Left lobe of liver (tissue), 2 donors: Measurements from ENCODE around the gene IRF7. TPM values are rescaled to one million over a fixed set of nuclear protein-coding genes. Genes with fewer than 3 reads are reported as not detected.
A peak's percentile ranks its signal among the peaks of the same experiment; 100 is the strongest.
"Not testable (repeated sequence)": the region's sequence is repeated elsewhere in the genome, so short reads cannot be mapped to it uniquely, and the experiment has no call there.

Experiments
- ATAC-seq: fragments of 200-7000 bp; cut with Tn5 transposase; one replicate; pipeline ENCODE4 v1.9.1; 2020; ENCODE audit warnings: mild to moderate bottlenecking, moderate library complexity
- DNase-seq: peaks from one replicate; pipeline ENCODE4 v3.0.0-alpha.2; 2020; ENCODE audit warnings: low spot score
- total RNA-seq: library from RNA; stranded (reverse); gene quantifications from one replicate; pipeline ENCODE4 v1.2.1, GENCODE V29; 2021
- donor health status: DM: no; HTN: no; CAD: no; lungs with moderate emphysema.
- donor health status: DM: no; HTN: yes; CAD: no.

The IRF7 gene
- total RNA-seq, 1 donor from 2014 or later, result 38.5 TPM

DNA sequence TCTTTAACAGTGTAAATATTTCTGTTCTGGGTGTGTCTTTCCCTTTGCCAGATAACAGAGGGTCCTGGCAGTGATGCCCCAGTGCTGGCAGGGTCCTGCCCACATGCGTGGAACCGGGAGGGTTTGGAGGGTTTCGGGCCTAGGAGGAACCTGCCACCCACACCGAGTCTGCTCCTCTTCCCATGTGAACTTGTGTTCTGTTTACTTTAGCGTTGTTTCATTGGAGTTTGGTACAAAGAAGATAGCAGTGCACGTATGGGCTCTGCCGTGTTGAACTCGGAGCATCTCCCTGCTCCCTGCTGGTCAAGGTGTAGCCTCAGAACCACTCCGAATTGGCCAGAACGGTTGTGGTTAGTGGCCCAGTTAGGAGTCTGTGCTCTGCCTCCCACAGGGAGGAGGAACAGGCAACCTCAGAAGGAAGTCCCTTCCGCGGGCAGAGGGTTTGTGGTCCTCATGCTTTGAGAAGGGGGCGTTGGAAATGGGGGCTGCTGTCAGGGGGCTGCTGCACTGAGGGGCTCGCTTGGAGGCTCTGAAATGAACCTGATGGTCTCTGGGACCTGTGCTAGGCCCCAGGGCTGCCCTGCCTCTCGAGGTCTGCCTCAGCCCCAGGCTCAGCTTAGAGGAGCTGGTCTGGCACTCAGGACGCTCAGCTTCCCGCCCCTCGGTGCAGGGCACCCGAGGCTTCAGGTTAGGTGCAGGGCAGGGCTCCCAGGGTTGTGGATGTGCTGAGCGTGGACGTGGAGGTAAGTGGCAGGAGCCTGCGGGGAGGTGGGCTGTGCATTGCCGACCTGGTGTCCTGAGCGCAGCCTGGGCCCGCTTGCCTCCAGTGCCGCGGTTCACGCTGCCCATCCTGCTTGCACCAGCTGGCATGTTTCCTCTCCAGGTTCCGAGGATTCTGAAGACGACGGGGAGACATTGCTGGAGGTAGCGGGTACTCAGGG lies 29.1 kb downstream of the IRF7 start:
- ATAC-seq (peak; percentile 66), DNase-seq (peak; percentile 48)

DNA sequence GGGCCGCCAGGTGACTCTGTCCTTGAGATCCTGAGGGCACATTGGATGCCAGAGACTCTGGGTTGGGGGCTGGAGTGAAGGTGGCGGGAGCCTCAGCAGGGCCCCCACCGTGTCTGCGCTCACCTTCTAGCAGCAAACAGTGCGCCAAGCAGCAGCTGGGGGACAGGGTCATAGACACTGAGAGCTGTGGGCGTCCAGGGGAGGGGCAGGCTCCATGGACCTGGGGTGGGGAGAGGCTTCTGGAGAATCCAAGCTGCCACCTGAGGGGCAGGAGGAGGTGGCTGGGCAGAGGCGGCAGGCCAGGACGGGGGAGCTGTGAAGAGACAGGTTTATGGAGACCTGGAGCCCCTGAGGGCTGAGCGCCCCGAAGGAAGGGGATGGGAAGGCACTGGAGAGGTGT lies 31.5 kb downstream of the IRF7 start:
- ATAC-seq (no peak), DNase-seq (no peak)

DNA sequence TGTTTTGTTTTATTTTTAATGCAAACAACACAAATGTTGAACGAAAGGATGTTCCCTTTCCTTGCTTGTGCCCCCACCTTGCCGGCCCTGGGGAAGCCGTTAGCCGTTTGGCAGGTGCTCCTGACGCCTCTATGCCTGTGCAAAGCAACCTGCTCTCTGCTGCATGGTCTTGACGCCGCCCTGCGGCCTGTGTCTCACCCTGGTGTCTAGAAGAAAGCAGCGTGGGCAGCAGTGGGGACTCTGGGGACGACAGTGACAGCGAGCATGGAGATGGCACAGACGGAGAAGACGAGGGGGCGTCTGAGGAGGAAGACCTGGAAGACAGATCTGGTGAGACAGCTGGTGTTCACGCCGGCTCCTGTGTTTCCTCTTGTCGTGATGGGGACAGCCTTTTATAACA lies 34.0 kb downstream of the IRF7 start:
- no peak for ATAC-seq
- no peak for DNase-seq

DNA sequence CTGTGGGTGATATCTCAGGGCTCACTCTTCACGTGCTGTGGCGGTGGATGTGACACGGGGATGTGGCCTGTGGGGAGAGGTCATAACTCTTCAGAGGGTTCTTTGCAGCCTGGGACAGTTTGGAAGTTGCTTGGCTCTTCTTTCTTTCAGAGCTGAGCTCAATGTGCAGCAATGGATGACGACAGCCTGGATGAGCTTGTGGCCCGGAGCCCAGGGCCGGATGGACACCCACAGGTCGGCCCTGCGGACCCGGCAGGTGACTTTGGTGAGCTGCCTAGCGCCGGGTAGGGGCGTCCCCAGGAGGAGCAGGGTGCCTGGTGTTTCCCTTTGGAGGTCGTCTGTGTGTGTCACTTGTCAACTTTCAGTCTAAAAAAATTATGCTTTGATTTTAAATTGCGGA lies 34.4 kb downstream of the IRF7 start:
- ATAC-seq (peak; percentile 58), DNase-seq (peak; percentile 75)

DNA sequence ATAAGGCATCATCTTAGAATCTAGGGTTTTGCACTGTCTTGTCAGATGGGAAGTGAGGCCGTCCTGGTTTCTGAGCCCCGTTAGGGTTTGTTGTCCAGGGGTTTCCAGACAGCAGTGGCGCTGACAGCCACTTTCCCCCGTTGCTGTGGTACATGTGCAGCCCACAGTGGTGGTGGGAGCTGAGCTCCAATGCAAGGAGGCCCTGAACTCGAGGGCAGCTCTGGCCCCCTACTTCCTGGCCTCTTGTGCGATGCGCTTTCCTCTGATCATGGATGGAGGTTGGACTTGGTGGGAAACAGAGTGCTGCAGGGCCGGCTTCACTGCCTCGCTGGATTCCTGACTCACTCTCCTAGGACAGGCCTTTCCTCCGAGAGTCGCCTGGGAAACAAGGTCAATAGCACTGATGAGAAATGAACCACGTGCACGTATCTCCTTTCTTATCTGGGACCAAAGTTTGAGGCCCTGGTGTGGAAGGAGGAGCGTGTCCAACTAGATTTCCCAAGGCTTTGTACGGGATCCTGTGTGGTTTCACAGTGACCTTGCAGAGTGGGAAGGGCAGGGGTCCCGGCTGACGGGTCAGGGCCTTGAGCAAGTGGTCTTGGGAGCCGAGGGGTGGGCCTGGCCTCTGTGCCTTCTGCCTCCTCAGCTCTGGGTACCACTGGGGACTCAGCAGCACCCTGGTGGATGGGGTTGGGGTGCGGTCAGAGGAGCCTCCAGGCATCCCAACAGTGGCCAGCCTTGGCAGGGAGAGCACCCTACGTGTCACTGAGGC lies 35.7 kb downstream of the IRF7 start:
- DNase-seq, result peak; percentile 74
- peak; percentile 15 for ATAC-seq

DNA sequence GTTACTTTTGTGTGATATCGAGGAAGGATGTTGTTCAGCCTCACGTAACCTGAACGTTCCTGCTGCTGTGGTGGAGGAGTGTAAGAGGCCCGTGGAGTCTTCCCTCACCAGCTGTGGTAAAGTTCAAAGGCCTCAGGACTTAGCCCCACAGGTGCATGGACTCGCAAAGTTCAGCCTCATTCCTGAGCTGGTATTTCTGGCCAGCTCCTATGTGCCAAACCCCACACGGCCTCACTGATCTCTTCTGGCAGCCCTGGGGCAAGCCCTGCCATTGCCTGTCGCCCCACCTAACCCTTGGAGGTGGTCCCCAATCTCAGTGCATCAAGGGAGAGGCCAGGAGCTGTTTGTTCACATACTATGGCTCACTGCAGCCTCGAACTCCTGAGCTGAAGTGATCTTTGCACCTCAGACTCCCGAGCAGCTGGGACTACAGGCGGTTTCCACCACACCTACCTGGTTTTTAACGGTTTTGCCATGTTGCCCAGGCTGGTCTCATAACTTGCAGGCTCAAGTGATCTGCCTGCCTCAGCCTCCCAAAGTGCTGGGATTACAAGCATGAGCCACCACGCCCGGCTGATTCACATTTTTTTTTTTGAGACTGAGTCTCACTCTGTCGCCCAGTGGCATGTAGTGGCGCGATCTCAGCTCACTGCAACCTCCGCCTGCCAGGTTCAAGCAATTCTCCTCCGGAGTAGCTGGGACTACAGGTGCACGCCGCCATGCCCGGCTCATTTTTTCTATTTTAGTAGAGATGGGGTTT lies 37.3 kb downstream of the IRF7 start:
- DNase-seq (peak; percentile 84), ATAC-seq (peak; percentile 32)

DNA sequence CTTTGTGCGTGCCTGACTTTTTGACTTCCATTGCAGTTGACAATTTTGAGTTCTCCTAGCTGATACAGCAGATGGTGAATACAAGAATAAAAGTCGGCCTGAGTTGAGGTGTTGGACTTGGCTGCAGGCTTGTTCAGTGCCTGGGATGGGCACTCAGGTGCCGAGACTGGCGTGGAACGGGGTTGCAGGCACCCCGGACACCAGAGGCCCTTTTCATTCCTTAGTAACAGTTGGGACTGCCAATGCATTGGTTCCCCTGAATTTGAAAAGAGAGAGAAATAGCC lies 38.2 kb downstream of the IRF7 start:
- ATAC-seq, result no peak
- DNase-seq, result no peak

DNA sequence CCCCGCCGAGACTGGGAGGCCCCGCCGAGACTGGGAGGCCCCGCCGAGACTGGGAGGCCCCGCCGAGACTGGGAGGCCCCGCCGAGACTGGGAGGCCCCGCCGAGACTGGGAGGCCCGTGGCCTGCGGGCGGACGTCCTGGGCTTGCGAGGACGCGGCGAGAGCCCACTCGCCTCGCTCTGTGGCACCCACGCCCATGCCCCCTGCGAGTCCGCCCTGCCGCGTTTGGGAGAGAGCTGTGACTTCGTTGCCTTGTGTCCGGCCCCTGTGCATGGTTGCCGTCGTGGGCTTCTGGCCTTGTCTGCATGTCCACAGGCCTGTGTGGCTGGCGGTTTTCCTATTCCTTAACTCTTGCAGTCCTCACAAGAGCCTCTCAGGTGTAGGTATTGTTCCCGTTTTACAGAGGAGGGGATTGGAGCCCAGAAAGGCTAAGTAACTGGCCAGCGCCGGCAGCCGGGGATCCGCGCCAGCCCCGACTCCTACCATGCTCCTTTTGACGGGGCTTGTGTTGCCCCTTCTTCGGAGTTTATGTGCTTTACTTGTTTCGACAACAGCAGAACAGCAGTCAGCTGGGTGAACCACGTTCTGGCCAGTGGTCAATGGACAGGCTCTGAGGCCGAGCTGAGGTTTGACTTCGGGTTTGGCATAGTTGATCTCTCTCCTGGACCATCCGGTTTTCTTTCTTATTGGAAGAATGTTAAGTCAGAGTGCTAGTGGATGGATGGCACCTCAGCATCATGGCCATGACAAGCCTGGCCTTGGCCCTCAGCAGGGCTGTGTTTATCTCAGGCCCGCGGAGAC lies 38.7 kb downstream of the IRF7 start:
- DNase-seq (peak; percentile 50), ATAC-seq (no peak)

DNA sequence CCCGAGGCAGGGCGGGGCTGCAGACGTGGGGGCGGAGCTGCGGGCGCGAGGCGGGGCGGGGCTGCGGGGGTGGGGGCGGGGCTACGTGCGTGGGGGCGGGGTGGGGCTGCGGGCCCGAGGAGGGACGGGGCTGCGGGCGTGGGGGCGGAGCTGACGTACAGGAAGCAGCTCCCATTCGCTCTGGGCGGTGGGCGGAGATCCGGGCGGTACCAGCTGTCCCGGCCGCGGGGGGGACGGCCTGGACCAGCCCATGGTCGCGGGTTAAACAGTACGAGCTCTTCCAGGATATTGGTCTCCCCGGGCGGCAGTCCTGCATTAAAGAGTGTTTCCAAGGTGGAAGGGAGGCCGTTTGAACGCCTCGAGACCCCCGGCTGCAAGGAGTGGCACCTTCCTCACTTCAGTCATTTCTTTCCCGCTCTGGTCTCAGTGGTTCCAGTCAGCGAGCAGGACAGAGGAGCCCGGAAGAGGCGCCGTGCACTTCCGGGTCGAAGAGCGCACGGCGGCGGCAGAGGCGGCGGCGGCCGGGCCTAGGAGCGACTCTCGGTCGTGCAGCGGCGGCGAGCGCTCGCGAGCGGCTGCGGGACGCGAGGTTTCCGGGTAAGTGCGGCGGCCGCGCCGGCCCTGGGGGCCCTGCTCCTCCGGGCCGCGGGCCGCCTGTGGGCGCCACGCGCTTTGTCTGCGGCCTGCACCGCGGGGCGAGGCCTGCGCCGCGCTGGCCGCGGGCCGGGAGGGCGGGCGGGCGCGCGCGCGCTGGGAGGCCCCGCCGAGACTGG lies 39.6 kb downstream of the IRF7 start, which contains the start of gene PHRF1:
PHRF1 (plus strand) TSS at position 475 of the 773 bp plus-strand sequence. CDS start 5,043 bp downstream, outside the sequence.
- ATAC-seq, result peak; percentile 77
- DNase-seq, result peak; percentile 96

DNA sequence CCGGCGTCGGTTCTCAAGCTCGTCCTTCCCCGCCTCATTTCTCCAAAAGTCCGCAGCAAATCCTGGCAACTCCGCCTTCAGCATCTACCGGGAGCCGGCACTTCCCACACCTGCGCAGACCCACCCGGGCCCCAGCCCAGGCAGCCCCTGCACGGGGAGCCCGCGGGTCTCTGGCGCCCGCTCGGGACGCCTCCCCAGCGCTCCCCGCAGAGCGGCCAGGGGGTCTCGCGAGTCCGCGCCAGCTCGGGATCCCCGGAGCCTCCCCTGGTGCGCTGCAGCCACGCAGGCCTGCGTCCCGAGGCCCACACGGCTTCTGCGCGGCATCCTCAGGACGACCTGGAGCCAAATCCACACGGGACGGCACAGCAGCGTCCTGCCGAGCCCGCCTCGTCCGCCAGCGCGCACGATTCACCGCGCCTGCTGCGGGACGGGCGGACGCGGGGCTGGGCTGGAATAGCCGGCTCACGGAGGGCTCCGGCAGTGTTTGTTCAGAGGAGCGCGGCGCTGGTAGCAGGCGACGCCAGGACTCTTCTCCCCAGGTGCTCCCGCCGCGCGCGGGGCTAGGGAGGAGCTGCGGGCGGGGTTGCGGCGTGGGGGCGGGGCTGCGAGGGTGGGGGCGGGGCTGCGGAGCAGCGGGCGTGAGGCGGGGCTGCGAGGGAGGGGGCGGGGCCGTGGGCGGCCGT lies 40.3 kb downstream of the IRF7 start:
- ATAC-seq (peak; percentile 68), DNase-seq (peak; percentile 87)

DNA sequence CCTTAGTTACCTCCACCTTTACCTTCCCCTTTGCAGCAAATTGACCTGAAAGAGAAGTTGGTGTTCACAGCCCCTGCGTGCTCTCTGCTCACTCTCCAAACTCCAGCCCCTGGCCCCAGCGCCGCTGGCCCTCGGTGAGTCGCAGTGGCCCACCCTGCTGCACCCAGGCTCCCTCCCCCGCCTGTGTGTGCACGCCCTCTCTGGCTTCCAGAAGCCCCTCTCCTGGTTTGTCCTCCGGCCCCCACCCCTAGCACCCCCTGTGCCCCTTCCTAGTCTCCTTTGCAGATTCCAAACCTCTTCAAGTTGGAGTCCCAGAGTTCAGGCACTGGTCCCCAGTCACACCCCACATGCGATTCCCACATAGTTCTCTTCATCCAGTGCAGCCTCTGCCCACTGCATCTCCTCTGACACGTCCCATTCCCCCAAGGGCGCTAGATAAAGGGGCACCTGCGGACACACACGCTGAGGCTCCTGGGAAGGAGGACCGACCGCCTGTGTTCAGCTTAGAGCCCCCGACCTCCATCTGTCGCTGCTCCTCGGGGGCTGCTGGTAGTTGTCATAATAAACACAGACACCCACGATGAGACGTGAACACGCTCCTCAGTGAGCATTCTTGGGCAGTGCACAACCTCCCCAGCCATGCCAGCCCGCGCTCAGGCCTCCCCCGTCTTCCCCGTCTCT lies 41.0 kb downstream of the IRF7 start:
- ATAC-seq (peak; percentile 0), DNase-seq (no peak)

DNA sequence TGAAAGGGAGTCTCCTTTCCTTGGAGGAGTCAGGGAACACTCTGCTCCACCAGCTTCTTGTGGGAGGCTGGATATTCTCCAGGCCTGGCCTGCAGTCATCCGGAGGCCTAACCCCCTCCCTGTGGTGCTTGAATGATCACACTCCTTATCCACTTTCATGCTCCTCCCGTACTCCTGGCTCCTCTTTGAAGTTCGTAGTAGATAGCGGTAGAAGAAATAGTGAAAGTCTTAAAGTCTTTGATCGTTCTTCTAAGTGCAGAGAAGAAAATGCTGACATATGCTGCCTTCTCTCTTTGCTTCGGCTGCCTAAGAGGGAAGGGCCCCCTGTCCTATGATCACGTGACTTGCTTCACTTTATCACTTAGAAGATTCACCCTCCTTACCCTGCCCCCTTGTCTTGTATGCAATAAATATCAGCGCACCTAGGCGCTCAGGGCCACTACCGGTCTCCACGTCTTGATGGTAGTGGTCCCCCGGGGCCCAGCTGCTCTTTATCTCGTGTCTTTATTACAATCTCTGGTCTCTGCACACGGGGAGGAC lies 41.6 kb downstream of the IRF7 start:
- ATAC-seq, DNase-seq: not testable (repeated sequence)

DNA sequence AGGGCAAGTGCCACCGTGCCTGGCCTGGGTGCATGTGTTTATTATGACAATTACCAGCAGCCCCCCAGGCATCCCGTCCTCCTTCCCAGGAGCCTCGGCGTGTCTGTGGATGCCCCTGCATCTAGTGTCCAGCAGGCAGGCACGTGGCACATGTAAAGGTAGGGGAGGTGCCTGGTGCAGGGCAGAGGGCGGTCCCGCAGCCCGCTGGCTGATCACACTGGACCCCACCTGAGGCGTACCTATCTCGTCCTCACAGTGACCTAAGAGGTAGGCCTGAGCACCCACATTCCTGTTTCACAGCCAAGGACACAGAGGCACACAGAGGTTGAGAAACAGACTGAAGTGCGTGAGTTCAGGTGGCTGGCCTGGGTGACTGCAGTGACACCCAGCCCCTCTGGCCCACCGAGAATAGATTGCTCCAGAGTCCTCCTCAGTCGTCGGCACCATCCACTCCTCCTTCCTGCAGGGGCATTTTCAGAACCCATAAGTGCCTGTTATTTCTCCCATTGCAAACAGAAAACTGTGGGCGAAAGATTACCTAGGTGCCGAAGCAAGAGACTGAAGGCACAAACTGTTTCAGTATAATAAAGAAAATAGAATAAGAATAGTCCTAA lies 42.5 kb downstream of the IRF7 start:
- peak; percentile 1 for ATAC-seq
- DNase-seq, result peak; percentile 75

DNA sequence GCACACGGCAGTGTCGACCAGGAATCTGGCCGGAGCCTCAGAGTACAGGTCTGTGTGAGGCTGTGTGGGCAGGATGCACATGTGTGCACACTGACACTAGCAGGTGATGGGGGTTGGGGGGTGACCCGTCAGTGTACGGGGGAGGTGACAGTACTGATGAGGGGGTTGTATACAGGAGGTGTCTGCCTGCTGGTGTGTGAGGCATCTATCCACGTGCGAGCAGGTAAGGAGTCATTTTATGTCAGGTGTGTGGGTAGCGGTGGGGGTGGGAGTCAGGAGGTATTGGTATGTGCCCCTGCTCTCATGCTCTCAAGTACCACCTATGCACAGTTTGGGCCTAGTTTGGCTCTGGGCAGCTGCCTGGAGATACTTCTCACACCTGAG lies 44.0 kb downstream of the IRF7 start:
- DNase-seq (no peak), ATAC-seq (no peak)

DNA sequence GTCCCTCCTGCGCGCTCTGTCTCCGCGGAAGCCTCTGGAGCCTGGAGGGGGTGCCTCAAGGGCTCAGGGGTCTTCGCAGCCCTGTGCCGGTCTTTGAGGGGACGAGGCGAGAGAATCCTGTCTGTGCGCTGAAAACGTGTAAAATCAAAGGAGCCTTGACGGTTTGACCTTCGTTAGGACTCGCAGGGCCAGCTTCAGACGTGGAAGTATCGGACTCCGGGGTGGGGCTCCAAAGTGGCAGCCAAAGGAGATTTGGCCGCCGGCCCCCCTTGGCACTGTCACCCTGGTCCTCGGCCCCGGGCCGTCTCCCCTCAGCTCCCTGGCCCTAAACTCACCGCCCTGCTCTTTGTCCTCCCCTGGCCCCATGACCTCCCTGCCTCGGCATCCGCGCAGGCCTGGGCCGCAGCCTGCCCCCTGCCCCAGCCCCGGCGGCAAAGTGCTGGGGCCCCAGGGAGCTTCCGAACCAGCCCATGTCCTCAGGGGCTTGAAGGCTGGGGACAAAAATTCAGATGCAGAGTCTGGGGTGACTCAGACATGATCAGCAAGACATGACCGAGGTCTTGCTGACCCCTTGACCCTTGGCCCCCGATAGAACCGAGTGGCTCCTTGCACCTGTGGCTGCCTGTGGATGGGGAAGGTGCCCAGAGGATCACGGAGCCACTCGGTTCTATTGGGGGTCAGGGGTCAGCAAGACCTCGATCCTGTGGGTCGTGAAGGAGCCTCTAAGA lies 46.4 kb downstream of the IRF7 start:
- ATAC-seq, result peak; percentile 55
- DNase-seq, result peak; percentile 93

DNA sequence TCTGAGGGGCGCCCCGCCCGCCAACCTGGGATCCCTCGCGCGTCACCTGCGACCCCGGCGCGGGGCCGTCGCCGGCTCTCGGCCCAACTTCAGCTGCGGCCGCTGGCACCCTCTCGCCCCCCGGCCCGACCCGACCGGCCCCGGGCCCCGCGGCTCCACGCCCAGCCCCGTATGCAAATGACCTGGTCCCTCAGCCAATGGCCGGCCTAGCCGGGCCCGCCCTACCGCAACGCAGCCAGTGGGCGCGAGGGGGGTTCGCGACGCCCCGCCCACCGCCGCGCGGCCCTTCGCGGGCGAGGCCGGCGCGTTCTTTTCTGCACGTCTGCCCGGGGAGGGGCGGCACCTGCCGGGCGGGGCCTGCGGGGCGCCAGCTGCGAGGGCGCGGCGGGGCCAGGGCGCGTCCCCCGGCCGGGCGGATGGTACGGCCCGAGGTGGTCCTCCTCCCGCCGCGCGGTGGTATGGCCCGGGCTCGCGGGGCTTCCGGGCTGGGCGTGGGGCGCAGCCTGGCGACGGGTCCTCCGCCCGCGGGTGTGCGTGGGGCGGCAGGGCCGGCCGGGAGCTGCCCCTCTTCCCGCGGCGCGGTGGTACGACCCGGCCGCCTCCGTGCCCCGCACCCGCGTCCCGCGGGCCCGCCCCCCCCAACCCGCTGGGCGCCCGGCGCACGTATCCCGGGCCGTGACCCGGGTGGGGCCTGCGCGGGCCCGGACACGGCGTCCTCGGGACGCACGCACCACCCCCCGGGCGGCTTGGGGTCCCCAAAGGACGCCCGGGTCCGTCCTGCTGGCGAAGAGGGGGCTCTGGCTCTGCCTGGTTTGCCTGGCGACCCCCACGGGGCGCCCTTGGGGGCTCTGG lies 47.2 kb downstream of the IRF7 start:
- ATAC-seq, result peak; percentile 79
- DNase-seq, result peak; percentile 97
